Large intestine (tissue), 3 donors: ENCODE data around the gene PAQR5. TPM values are rescaled to one million over a fixed set of nuclear protein-coding genes. Genes with fewer than 3 reads are reported as not detected.
"Not testable (repeated sequence)": the region's sequence is repeated elsewhere in the genome, so short reads cannot be mapped to it uniquely, and the experiment has no call there.

Experiments
- DNase-seq, 2 donors: peaks; one replicate each; pipeline versions ENCODE4 v3.0.0 to v3.0.0-alpha.2; 2013
- H3K27ac ChIP-seq: one replicate; pipeline ENCODE4 v1.5.1; 2013; ENCODE audit warnings: low read length
- H3K27me3 ChIP-seq: 2 replicates; pipeline ENCODE4 v1.6.1; 2013; ENCODE audit warnings: low read length; ENCODE audit not compliant: control insufficient read depth, insufficient read depth
- H3K36me3 ChIP-seq: 2 replicates; pipeline ENCODE4 v1.6.1; 2013; ENCODE audit warnings: low read length; ENCODE audit not compliant: control insufficient read depth, insufficient read depth
- H3K4me1 ChIP-seq: one replicate; pipeline ENCODE4 v1.6.1; 2013; ENCODE audit warnings: low read length; ENCODE audit not compliant: control insufficient read depth, insufficient read depth
- H3K4me3 ChIP-seq: one replicate; pipeline ENCODE4 v1.5.1; 2013; ENCODE audit warnings: low read length
- H3K9me3 ChIP-seq: one replicate; pipeline ENCODE4 v1.6.1; 2013; ENCODE audit warnings: mild to moderate bottlenecking, low read depth, low read length, moderate library complexity; ENCODE audit not compliant: control insufficient read depth
- WGBS: methylation state at CpG from one replicate; pipeline ENCODE4 v1.1.5; 2013; ENCODE audit warnings: low lambda C conversion rate; ENCODE audit not compliant: insufficient coverage; 5-methylcytosine and 5-hydroxymethylcytosine counted together
- polyA plus RNA-seq: library from polyadenylated mRNA; unstranded; fragments of 120-200 nt; gene quantifications from one replicate; pipeline ENCODE4 v1.2.1, GENCODE V29; 2013

PAQR5 gene
- polyA plus RNA-seq, 1 donor: 3.4 TPM

DNA sequence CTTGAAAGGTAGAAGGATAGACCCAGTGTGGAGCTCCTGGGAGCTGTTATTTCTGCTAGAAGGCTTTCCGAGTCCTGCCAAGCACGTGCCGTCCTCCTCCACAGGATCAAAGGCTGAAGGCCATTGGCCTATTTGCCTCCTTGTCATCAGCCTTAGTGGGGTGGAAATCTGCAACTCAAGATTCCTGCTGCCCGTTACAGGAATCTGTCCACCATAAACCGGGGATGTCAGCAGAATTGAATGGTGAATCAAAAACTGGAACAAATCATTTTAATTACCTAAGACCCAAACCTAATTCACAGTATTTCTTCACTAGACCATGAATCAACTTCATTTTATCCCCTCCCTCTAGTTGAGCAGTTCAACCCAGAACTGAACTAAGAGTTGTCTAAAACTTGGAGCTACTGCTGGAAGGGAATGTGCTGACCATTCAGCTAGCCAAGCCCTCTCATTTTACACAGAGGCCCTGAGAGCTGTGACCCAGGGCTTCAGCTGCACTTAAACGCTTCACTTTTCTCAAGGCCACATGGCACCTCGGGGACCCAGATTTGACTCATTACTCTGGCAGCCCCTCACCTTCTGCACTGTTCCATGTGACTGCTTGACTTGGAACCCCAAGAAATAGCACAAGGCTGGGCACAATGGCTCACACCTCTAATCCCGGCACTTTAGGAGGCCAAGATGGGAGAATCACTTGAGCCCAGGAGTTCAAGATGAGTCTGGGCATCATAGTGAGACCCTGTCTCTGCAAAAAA lies 78.7 kb downstream of the PAQR5 start:
- Histone ChIP-seq H3K4me3 (no peak overlapping the region), H3K27ac (no peak overlapping the region), H3K27me3 (no peaks in the 10 kb centered on the region), H3K9me3 (no peaks in the 10 kb centered on the region), H3K4me1 (no peaks in the 10 kb centered on the region), H3K36me3 (no peaks in the 10 kb centered on the region)
- WGBS: 80% methylated on average over 1 of the region's 8 CpGs
- no peak for DNase-seq

GRCh38 chr15:69380100-69380725 lies 81.5 kb downstream of the PAQR5 start:
- WGBS: no CpG with 5 or more reads among the region's 9 CpGs
- no peak overlapping the region for H3K27ac ChIP-seq
- H3K27me3 ChIP-seq: no peaks in the 10 kb centered on the region
- no peaks in the 10 kb centered on the region for H3K36me3 ChIP-seq
- H3K9me3 ChIP-seq: no peaks in the 10 kb centered on the region
- no peak overlapping the region for H3K4me3 ChIP-seq
- DNase-seq: no peak
- H3K4me1 ChIP-seq: no peaks in the 10 kb centered on the region

DNA sequence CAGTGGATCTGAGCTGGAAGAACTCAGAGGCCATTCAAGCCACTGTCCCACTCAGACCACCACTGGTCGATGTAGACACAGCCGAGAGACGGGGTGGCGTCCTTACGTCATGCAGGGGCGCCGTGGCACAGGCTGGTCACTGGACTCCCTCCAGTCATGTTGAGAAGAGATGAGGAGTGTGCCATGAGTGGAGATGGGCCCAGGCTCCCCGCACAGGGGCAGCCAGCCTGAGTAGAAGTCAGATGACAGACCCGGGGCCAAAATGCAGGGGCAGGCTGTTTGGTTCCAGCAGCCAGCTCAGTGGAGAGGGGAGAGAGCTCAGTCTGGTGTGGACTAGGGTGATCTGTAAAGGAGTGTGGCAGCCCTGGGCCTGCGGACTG lies 82.0 kb downstream of the PAQR5 start:
- DNase-seq: no peak
- no peaks in the 10 kb centered on the region for H3K36me3 ChIP-seq
- H3K9me3 ChIP-seq: no peaks in the 10 kb centered on the region
- no peaks in the 10 kb centered on the region for H3K4me1 ChIP-seq
- no peaks in the 10 kb centered on the region for H3K27me3 ChIP-seq
- H3K4me3 ChIP-seq: no peak overlapping the region
- no CpG with 5 or more reads among the region's 10 CpGs for WGBS
- H3K27ac ChIP-seq: no peak overlapping the region

- not testable (repeated sequence) for H3K27ac ChIP-seq, H3K27me3 ChIP-seq, H3K36me3 ChIP-seq, DNase-seq, H3K4me3 ChIP-seq, H3K9me3 ChIP-seq, H3K4me1 ChIP-seq
- 100% methylated on average over 1 of the region's 10 CpGs for WGBS
Observed at GRCh38 chr15:69382176-69382575, 83.5 kb downstream of the PAQR5 start.

GRCh38 chr15:69384066-69384465 lies 85.4 kb downstream of the PAQR5 start:
- not testable (repeated sequence) for H3K4me3 ChIP-seq, H3K9me3 ChIP-seq, DNase-seq, H3K4me1 ChIP-seq, H3K27me3 ChIP-seq, H3K36me3 ChIP-seq, H3K27ac ChIP-seq
- WGBS: no CpG with 5 or more reads among the region's 18 CpGs

GRCh38 chr15:69384626-69385598 lies 86.2 kb downstream of the PAQR5 start:
- H3K4me3 ChIP-seq: no peak overlapping the region
- H3K9me3 ChIP-seq: no peaks in the 10 kb centered on the region
- H3K4me1 ChIP-seq: no peaks in the 10 kb centered on the region
- H3K36me3 ChIP-seq: no peaks in the 10 kb centered on the region
- no peaks in the 10 kb centered on the region for H3K27me3 ChIP-seq
- no peak for DNase-seq
- H3K27ac ChIP-seq: no peak overlapping the region
- WGBS: 92% methylated on average over 2 of the region's 12 CpGs

GRCh38 chr15:69385831-69386230 lies 87.1 kb downstream of the PAQR5 start:
- Histone ChIP-seq H3K36me3 (no peaks in the 10 kb centered on the region), H3K27ac (no peak overlapping the region), H3K9me3 (no peaks in the 10 kb centered on the region), H3K4me1 (no peaks in the 10 kb centered on the region), H3K4me3 (no peak overlapping the region), H3K27me3 (no peaks in the 10 kb centered on the region)
- WGBS: 100% methylated on average over 1 of the region's 2 CpGs
- no peak for DNase-seq

- Histone ChIP-seq H3K27ac (no peak overlapping the region), H3K4me3 (no peak overlapping the region), H3K36me3 (no peaks in the 10 kb centered on the region), H3K9me3 (no peaks in the 10 kb centered on the region), H3K27me3 (no peaks in the 10 kb centered on the region), H3K4me1 (no peaks in the 10 kb centered on the region)
- no CpG with 5 or more reads among the region's 7 CpGs for WGBS
- no peak for DNase-seq
Observed at GRCh38 chr15:69386284-69386683, 87.6 kb downstream of the PAQR5 start.

DNA sequence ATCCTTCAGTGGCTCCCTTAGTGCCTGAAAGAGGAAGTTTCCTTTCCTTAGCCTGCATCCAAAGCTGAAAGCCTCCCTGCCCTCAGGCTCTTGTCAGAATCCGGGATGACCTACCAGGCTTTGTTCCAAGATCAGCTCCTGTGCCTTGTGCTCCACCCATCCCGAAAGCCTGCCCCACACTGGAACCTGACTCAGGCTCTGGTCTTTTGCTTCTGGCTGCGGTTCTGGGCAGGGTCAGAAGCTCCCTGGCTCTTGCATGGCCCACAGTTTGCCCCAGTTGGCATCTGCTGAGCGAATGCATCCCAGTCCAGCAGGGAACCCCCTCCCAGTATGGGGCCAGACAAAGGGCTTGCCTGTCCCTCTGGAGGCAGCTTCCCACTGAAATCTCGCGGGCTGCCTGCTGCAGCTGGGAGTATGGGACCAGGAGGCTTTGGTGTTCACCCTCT lies 89.6 kb downstream of the PAQR5 start:
- no peak for DNase-seq
- no CpG with 5 or more reads among the region's 6 CpGs for WGBS
- H3K4me1 ChIP-seq: no peaks in the 10 kb centered on the region
- H3K4me3 ChIP-seq: no peak overlapping the region
- no peaks in the 10 kb centered on the region for H3K36me3 ChIP-seq
- no peaks in the 10 kb centered on the region for H3K27me3 ChIP-seq
- H3K27ac ChIP-seq: no peak overlapping the region
- no peaks in the 10 kb centered on the region for H3K9me3 ChIP-seq

GRCh38 chr15:69389426-69389825 lies 90.7 kb downstream of the PAQR5 start:
- H3K9me3 ChIP-seq: no peaks in the 10 kb centered on the region
- peaks cover under 1% of the 10 kb centered on the region for H3K4me1 ChIP-seq
- no peaks in the 10 kb centered on the region for H3K27me3 ChIP-seq
- WGBS: no CpG with 5 or more reads among the region's 7 CpGs
- DNase-seq: no peak
- no peaks in the 10 kb centered on the region for H3K36me3 ChIP-seq
- H3K4me3 ChIP-seq: no peak overlapping the region
- no peak overlapping the region for H3K27ac ChIP-seq
